ENCODE results near the gene PRDM2. TPM values are rescaled to one million over a fixed set of nuclear protein-coding genes. Genes with fewer than 3 reads are reported as not detected.

Gene PRDM2
- total RNA-seq, 1 donor from 2014 or later, result 10.7 TPM

GRCh38 chr1:13733711-13734110 lies 33.7 kb downstream of the PRDM2 start:
- no peak for DNase-seq

- no peak for DNase-seq
These were observed 35.4 kb downstream of the PRDM2 start for GRCh38 chr1:13735168-13735930.

- no peak for DNase-seq
These were observed 37.4 kb downstream of the PRDM2 start for GRCh38 chr1:13737398-13737797.

- DNase-seq, result no peak
These were observed 46.4 kb downstream of the PRDM2 start for GRCh38 chr1:13746342-13746741.

GRCh38 chr1:13748610-13749505 lies 48.9 kb downstream of the PRDM2 start:
- DNase-seq, result peak; percentile 97

- DNase-seq, result peak; percentile 61
These were observed 49.8 kb downstream of the PRDM2 start for GRCh38 chr1:13749543-13750341.

GRCh38 chr1:13751458-13751871 lies 51.5 kb downstream of the PRDM2 start:
- DNase-seq, result no peak

GRCh38 chr1:13751985-13752384 lies 52.0 kb downstream of the PRDM2 start:
- DNase-seq, result peak; percentile 15

GRCh38 chr1:13752852-13753251 lies 52.9 kb downstream of the PRDM2 start:
- DNase-seq, result no peak

GRCh38 chr1:13753636-13754402 lies 53.8 kb downstream of the PRDM2 start:
- DNase-seq, result no peak

- DNase-seq, result no peak
These were observed 54.6 kb downstream of the PRDM2 start for GRCh38 chr1:13754510-13755103.

- no peak for DNase-seq
These were observed 56.7 kb downstream of the PRDM2 start for GRCh38 chr1:13756557-13757315.

- DNase-seq, result no peak
These were observed 57.7 kb downstream of the PRDM2 start for GRCh38 chr1:13757693-13758092.

- no peak for DNase-seq
These were observed 59.1 kb downstream of the PRDM2 start for GRCh38 chr1:13759072-13759471.

GRCh38 chr1:13760340-13760739 lies 60.4 kb downstream of the PRDM2 start:
- no peak for DNase-seq

GRCh38 chr1:13760921-13761320 lies 60.9 kb downstream of the PRDM2 start:
- no peak for DNase-seq

- no peak for DNase-seq
These were observed 61.9 kb downstream of the PRDM2 start for GRCh38 chr1:13761883-13762282.

GRCh38 chr1:13762642-13763041 lies 62.7 kb downstream of the PRDM2 start:
- no peak for DNase-seq

GRCh38 chr1:13763222-13763621 lies 63.2 kb downstream of the PRDM2 start:
- DNase-seq, result no peak

GRCh38 chr1:13763991-13764390 lies 64.0 kb downstream of the PRDM2 start:
- no peak for DNase-seq
